Activated T-cell treated with anti-CD3 and anti-CD28 coated beads for 48 hours (primary cell): ENCODE data around the gene SAMD14.
"Not testable (repeated sequence)": the region's sequence is repeated elsewhere in the genome, so short reads cannot be mapped to it uniquely, and the experiment has no call there.

Experiments
- DNase-seq: peaks from one replicate; pipeline ENCODE4 v3.0.0-alpha.2; 2020; ENCODE audit warnings: low read depth

Gene SAMD14

GRCh38 chr17:50074227-50074626 lies 55.7 kb downstream of the SAMD14 start:
- DNase-seq = no peak

- no peak for DNase-seq
Observed at GRCh38 chr17:50072925-50073324, 57.0 kb downstream of the SAMD14 start.

GRCh38 chr17:50072130-50072529 lies 57.8 kb downstream of the SAMD14 start:
- no peak for DNase-seq

GRCh38 chr17:50071692-50072091 lies 58.3 kb downstream of the SAMD14 start:
- DNase-seq = no peak

GRCh38 chr17:50070908-50071680 lies 58.9 kb downstream of the SAMD14 start:
- no peak for DNase-seq

GRCh38 chr17:50067996-50068395 lies 62.0 kb downstream of the SAMD14 start:
- no peak for DNase-seq

- DNase-seq = no peak
Observed at GRCh38 chr17:50066995-50067394, 63.0 kb downstream of the SAMD14 start.

GRCh38 chr17:50065056-50065455 lies 64.9 kb downstream of the SAMD14 start:
- DNase-seq = no peak

GRCh38 chr17:50064253-50065001 lies 65.5 kb downstream of the SAMD14 start:
- DNase-seq = no peak

GRCh38 chr17:50063561-50064252 lies 66.3 kb downstream of the SAMD14 start:
- no peak for DNase-seq

GRCh38 chr17:50062293-50063243 lies 67.4 kb downstream of the SAMD14 start:
- no peak for DNase-seq

GRCh38 chr17:50061713-50062045 lies 68.3 kb downstream of the SAMD14 start:
- DNase-seq = not testable (repeated sequence)

GRCh38 chr17:50060951-50061712 lies 68.8 kb downstream of the SAMD14 start:
- no peak for DNase-seq
